RWPE2 (cell line): ENCODE data around the gene GORASP1.

Experiments
- ATAC-seq: fragments of 200-7000 bp; cut with Tn5 transposase; 3 replicates; pipeline ENCODE4 v1.9.1; 2021; ENCODE audit warnings: low read depth
- DNase-seq: peaks from one replicate; pipeline ENCODE4 v3.0.0-alpha.2; 2020; ENCODE audit warnings: low spot score
- H3K27ac ChIP-seq: fragments of 450-650 bp; 2 replicates; pipeline ENCODE4 v1.5.1; 2017; ENCODE audit warnings: mild to moderate bottlenecking; ENCODE audit not compliant: poor library complexity, severe bottlenecking
- H3K27me3 ChIP-seq: fragments of 250-450 bp; sonication (Bioruptor Pico); 2 replicates; pipeline ENCODE4 v1.5.1; 2021; ENCODE audit warnings: mild to moderate bottlenecking, moderate library complexity; ENCODE audit not compliant: insufficient read depth, poor library complexity, severe bottlenecking
- H3K36me3 ChIP-seq: fragments of 250-450 bp; sonication (Bioruptor Pico); 2 replicates; pipeline ENCODE4 v1.5.1; 2020; ENCODE audit warnings: low read depth, mild to moderate bottlenecking, moderate library complexity
- H3K4me1 ChIP-seq: fragments of 250-450 bp; sonication (Bioruptor Pico); 2 replicates; pipeline ENCODE4 v1.5.1; 2021; ENCODE audit warnings: mild to moderate bottlenecking, moderate library complexity; ENCODE audit not compliant: insufficient read depth, poor library complexity, severe bottlenecking
- H3K4me3 ChIP-seq: fragments of 250-450 bp; sonication (Bioruptor Pico); 2 replicates; pipeline ENCODE4 v1.5.1; 2021; ENCODE audit warnings: mild to moderate bottlenecking, moderate library complexity; ENCODE audit not compliant: severe bottlenecking
- H3K9me3 ChIP-seq: fragments of 250-450 bp; sonication (Bioruptor Pico); 2 replicates; pipeline ENCODE4 v1.5.1; 2021; ENCODE audit warnings: mild to moderate bottlenecking, moderate library complexity; ENCODE audit not compliant: severe bottlenecking
- TF ChIP-seq, protein P1 (sequence below): fragments of 450-650 bp; IDR thresholded peaks from one replicate; pipeline ENCODE4 v1.5.1; 2017; ENCODE audit warnings: mild to moderate bottlenecking, moderate library complexity; ENCODE audit not compliant: poor library complexity, severe bottlenecking

Gene GORASP1

DNA sequence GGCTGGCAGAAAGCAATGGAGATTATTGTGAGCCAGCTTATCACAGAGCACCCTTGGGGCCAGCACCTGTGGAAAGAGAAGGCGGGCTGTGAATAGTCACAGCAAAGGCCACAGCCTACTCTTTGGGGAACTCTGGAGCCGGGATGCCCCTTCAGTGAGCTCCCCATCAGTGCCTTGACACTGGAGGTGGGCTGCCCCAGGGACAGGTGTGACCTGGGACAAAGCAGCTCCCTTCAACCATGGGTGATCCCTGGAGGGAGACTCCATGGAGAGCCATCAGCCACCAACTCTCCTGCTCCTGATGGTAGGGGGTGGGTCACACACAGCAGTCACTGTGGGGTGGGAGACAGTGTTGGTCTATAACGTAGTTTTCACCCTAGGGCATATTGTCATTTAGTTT, 5.9 kb upstream of the GORASP1 start:
- Histone ChIP-seq H3K36me3 (no peaks in the 10 kb centered on the region), H3K27ac (no peak overlapping the region), H3K4me3 (no peak overlapping the region), H3K9me3 (no peaks in the 10 kb centered on the region), H3K4me1 (peaks cover 3% of the 10 kb centered on the region), H3K27me3 (no peaks in the 10 kb centered on the region)
- ATAC-seq (no peak), DNase-seq (no peak)
- TF ChIP-seq, protein P1, sequence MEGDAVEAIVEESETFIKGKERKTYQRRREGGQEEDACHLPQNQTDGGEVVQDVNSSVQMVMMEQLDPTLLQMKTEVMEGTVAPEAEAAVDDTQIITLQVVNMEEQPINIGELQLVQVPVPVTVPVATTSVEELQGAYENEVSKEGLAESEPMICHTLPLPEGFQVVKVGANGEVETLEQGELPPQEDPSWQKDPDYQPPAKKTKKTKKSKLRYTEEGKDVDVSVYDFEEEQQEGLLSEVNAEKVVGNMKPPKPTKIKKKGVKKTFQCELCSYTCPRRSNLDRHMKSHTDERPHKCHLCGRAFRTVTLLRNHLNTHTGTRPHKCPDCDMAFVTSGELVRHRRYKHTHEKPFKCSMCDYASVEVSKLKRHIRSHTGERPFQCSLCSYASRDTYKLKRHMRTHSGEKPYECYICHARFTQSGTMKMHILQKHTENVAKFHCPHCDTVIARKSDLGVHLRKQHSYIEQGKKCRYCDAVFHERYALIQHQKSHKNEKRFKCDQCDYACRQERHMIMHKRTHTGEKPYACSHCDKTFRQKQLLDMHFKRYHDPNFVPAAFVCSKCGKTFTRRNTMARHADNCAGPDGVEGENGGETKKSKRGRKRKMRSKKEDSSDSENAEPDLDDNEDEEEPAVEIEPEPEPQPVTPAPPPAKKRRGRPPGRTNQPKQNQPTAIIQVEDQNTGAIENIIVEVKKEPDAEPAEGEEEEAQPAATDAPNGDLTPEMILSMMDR: no peak

- H3K27me3 ChIP-seq: no peaks in the 10 kb centered on the region
- ATAC-seq: no peak
- H3K9me3 ChIP-seq: no peaks in the 10 kb centered on the region
- TF ChIP-seq, protein P1: no peak
- no peak for DNase-seq
- no peak overlapping the region for H3K27ac ChIP-seq
- no peak overlapping the region for H3K4me3 ChIP-seq
- no peaks in the 10 kb centered on the region for H3K36me3 ChIP-seq
- H3K4me1 ChIP-seq: peaks cover 6% of the 10 kb centered on the region
Measured at GRCh38 chr3:39112535-39112934, 5.1 kb upstream of the GORASP1 start.

GRCh38 chr3:39112113-39112512, 4.7 kb upstream of the GORASP1 start:
- ATAC-seq (no peak), DNase-seq (no peak)
- H3K9me3 ChIP-seq: no peaks in the 10 kb centered on the region
- H3K36me3 ChIP-seq: no peaks in the 10 kb centered on the region
- no peak overlapping the region for H3K27ac ChIP-seq
- no peaks in the 10 kb centered on the region for H3K27me3 ChIP-seq
- peaks cover 6% of the 10 kb centered on the region for H3K4me1 ChIP-seq
- TF ChIP-seq, protein P1: no peak
- no peak overlapping the region for H3K4me3 ChIP-seq

GRCh38 chr3:39110041-39110639, 2.7 kb upstream of the GORASP1 start:
- Histone ChIP-seq H3K4me1 (peaks cover 14% of the 10 kb centered on the region), H3K4me3 (no peak overlapping the region), H3K27ac (no peak overlapping the region), H3K27me3 (no peaks in the 10 kb centered on the region), H3K9me3 (no peaks in the 10 kb centered on the region), H3K36me3 (no peaks in the 10 kb centered on the region)
- no peak for DNase-seq
- no peak for ATAC-seq
- TF ChIP-seq, protein P1: no peak

GRCh38 chr3:39109086-39109485, 1.7 kb upstream of the GORASP1 start:
- Histone ChIP-seq H3K4me3 (no peak overlapping the region), H3K9me3 (no peaks in the 10 kb centered on the region), H3K4me1 (peaks cover 14% of the 10 kb centered on the region), H3K27ac (no peak overlapping the region), H3K27me3 (no peaks in the 10 kb centered on the region), H3K36me3 (no peaks in the 10 kb centered on the region)
- ATAC-seq (no peak), DNase-seq (no peak)
- TF ChIP-seq, protein P1: no peak
